IPS-20b (cell line): ENCODE data around the gene COMT.

ENCODE experiments used
- H3K27ac ChIP-seq: one replicate; pipeline ENCODE4 v1.5.1; 2013; ENCODE audit warnings: low read length
- H3K27me3 ChIP-seq: 2 replicates; pipeline ENCODE4 v1.6.1; 2013; ENCODE audit warnings: mild to moderate bottlenecking, low read length, inconsistent platforms; ENCODE audit not compliant: insufficient read depth
- H3K36me3 ChIP-seq: 2 replicates; pipeline ENCODE4 v1.6.1; 2013; ENCODE audit warnings: low read depth, mild to moderate bottlenecking, inconsistent platforms, low read length, moderate library complexity; ENCODE audit not compliant: insufficient read depth
- H3K4me1 ChIP-seq: 2 replicates; pipeline ENCODE4 v1.6.1; 2013; ENCODE audit warnings: mild to moderate bottlenecking, control low read depth, inconsistent platforms, low read length, moderate library complexity; ENCODE audit not compliant: insufficient read depth
- H3K4me3 ChIP-seq: 2 replicates; pipeline ENCODE4 v1.5.1; 2013; ENCODE audit warnings: mild to moderate bottlenecking, low read length, inconsistent platforms
- H3K9ac ChIP-seq: 2 replicates; pipeline ENCODE4 v1.6.1; 2013; ENCODE audit warnings: low read depth, mild to moderate bottlenecking, inconsistent platforms, low read length, moderate library complexity
- H3K9me3 ChIP-seq: 2 replicates; pipeline ENCODE4 v1.6.1; 2013; ENCODE audit warnings: mild to moderate bottlenecking, low read depth, low read length, inconsistent platforms; ENCODE audit not compliant: insufficient read depth

COMT gene

GRCh38 chr22:19992921-19993355, 51.4 kb downstream of the COMT start:
- no peak overlapping the region for H3K4me3 ChIP-seq
- no peaks in the 10 kb centered on the region for H3K36me3 ChIP-seq
- H3K4me1 ChIP-seq, result no peaks in the 10 kb centered on the region
- H3K9ac ChIP-seq, result no peak overlapping the region
- no peaks in the 10 kb centered on the region for H3K9me3 ChIP-seq
- no peaks in the 10 kb centered on the region for H3K27me3 ChIP-seq
- H3K27ac ChIP-seq, result no peak overlapping the region

- Histone ChIP-seq H3K27ac (no peak overlapping the region), H3K9me3 (no peaks in the 10 kb centered on the region), H3K9ac (no peak overlapping the region), H3K27me3 (no peaks in the 10 kb centered on the region), H3K4me3 (no peak overlapping the region), H3K36me3 (no peaks in the 10 kb centered on the region), H3K4me1 (peaks cover 8% of the 10 kb centered on the region; the same call in 1 of the 2 replicates)
Measured at GRCh38 chr22:19993926-19994325, 52.4 kb downstream of the COMT start.

- Histone ChIP-seq H3K36me3 (no peaks in the 10 kb centered on the region), H3K4me1 (peaks cover 12% of the 10 kb centered on the region; the same call in 1 of the 2 replicates), H3K27ac (no peak overlapping the region)
Measured at GRCh38 chr22:19994851-19995610, 53.5 kb downstream of the COMT start.

GRCh38 chr22:19995611-19996339, 54.2 kb downstream of the COMT start:
- H3K9ac ChIP-seq, result no peak overlapping the region
- no peaks in the 10 kb centered on the region for H3K27me3 ChIP-seq
- H3K4me1 ChIP-seq, result peaks cover 18% of the 10 kb centered on the region
- H3K36me3 ChIP-seq, result no peaks in the 10 kb centered on the region
- no peak overlapping the region for H3K27ac ChIP-seq
- no peak overlapping the region for H3K4me3 ChIP-seq
- no peaks in the 10 kb centered on the region for H3K9me3 ChIP-seq

More at GRCh38 chr22:19994851-19995610, 53.5 kb downstream of the COMT start:
- no peak overlapping the region for H3K9ac ChIP-seq
- no peaks in the 10 kb centered on the region for H3K9me3 ChIP-seq
- no peaks in the 10 kb centered on the region for H3K27me3 ChIP-seq
- H3K4me3 ChIP-seq, result no peak overlapping the region

- Histone ChIP-seq H3K9me3 (no peaks in the 10 kb centered on the region), H3K4me3 (no peak overlapping the region), H3K4me1 (peaks cover 18% of the 10 kb centered on the region), H3K27me3 (no peaks in the 10 kb centered on the region), H3K36me3 (no peaks in the 10 kb centered on the region), H3K27ac (no peak overlapping the region), H3K9ac (no peak overlapping the region)
Measured at GRCh38 chr22:19996694-19997384, 55.3 kb downstream of the COMT start.

GRCh38 chr22:19997561-19998231, 56.1 kb downstream of the COMT start:
- Histone ChIP-seq H3K36me3 (no peaks in the 10 kb centered on the region), H3K9me3 (no peaks in the 10 kb centered on the region), H3K9ac (no peak overlapping the region), H3K4me1 (peaks cover 18% of the 10 kb centered on the region), H3K27ac (no peak overlapping the region), H3K27me3 (no peaks in the 10 kb centered on the region), H3K4me3 (no peak overlapping the region)

GRCh38 chr22:19998232-19998951, 56.8 kb downstream of the COMT start:
- H3K9ac ChIP-seq, result no peak overlapping the region
- H3K9me3 ChIP-seq, result 0 out of 2 replicates have a peak, but pooled peaks cover 1% of the 10 kb centered on the region
- no peak overlapping the region for H3K27ac ChIP-seq
- no peak overlapping the region for H3K4me3 ChIP-seq
- H3K27me3 ChIP-seq, result no peaks in the 10 kb centered on the region
- no peaks in the 10 kb centered on the region for H3K36me3 ChIP-seq
- peaks cover 18% of the 10 kb centered on the region for H3K4me1 ChIP-seq

- Histone ChIP-seq H3K27me3 (no peaks in the 10 kb centered on the region), H3K27ac (no peak overlapping the region), H3K36me3 (no peaks in the 10 kb centered on the region), H3K9ac (no peak overlapping the region), H3K9me3 (peaks cover 7% of the 10 kb centered on the region), H3K4me1 (peaks cover 18% of the 10 kb centered on the region), H3K4me3 (no peak overlapping the region)
Measured at GRCh38 chr22:19998991-19999820, 57.6 kb downstream of the COMT start.

- Histone ChIP-seq H3K4me3 (no peak overlapping the region), H3K9ac (no peak overlapping the region), H3K27ac (no peak overlapping the region), H3K27me3 (no peaks in the 10 kb centered on the region), H3K9me3 (peaks cover 14% of the 10 kb centered on the region), H3K36me3 (no peaks in the 10 kb centered on the region), H3K4me1 (peaks cover 18% of the 10 kb centered on the region)
Measured at GRCh38 chr22:20000246-20001081, 58.9 kb downstream of the COMT start.
